ENCODE measurements around the gene PHF14. TPM values are rescaled to one million over a fixed set of nuclear protein-coding genes. Genes with fewer than 3 reads are reported as not detected.

PHF14 gene
- total RNA-seq, 2 experiments from 2014 or later: 28.6 to 31.5 TPM

- CTCF ChIA-PET: interaction anchor here (0.6 kb wide), 1 partner anchor 1843 kb away, joined by 3 read pairs; no protein-coding TSS in a partner anchor
- H3K4me1 Mint-ChIP-seq (ENCODE audit: low read depth): peaks cover 30% of the 10 kb centered on the region
- no peak for DNase-seq
Observed at GRCh38 chr7:10998996-10999757, 25.5 kb downstream of the PHF14 start.

DNA sequence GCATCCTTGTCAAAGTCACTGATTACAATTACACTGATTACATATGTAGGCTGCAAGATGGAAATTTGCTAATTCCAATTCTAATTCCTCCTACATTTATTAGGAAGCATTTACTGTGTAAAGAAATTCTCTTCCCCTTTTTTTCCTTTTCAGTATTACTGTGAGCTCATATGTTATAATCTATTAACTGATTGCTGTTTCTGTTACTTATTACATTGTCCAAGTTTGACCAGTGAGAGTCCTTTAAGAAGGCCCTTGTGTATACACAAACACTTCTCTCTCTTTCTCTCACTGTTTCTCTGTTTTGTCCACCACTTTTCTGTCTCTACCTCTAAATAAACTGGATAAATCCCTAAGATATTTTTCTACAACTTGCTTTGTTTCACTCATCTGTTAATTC is 31.5 kb downstream of the PHF14 start:
- H3K4me3 Mint-ChIP-seq: no peak overlapping the region
- no peak for DNase-seq
- intact Hi-C loops (cut with micrococcal nuclease): no loop called here
- peaks cover 22% of the 10 kb centered on the region for H3K4me1 Mint-ChIP-seq (ENCODE audit: low read depth)
- H3K9me3 Mint-ChIP-seq: no peaks in the 10 kb centered on the region
- no peaks in the 10 kb centered on the region for H3K27me3 Mint-ChIP-seq
- no peak overlapping the region for H3K27ac Mint-ChIP-seq
- H3K36me3 Mint-ChIP-seq: peaks cover 23% of the 10 kb centered on the region
- ChIA-PET CTCF (no interaction called here), POLR2A (no interaction called here)

More at GRCh38 chr7:10998996-10999757, 25.5 kb downstream of the PHF14 start:
- POLR2A ChIA-PET: no interaction called here
- intact Hi-C loops (cut with micrococcal nuclease): no loop called here
- Mint-ChIP-seq H3K36me3 (peaks cover 21% of the 10 kb centered on the region), H3K4me3 (no peak overlapping the region), H3K9me3 (peaks cover 5% of the 10 kb centered on the region), H3K27ac (peak overlapping the region; percentile 2), H3K27me3 (no peaks in the 10 kb centered on the region)

GRCh38 chr7:11006291-11006690 is 32.6 kb downstream of the PHF14 start:
- Mint-ChIP-seq H3K27ac (no peak overlapping the region), H3K4me1 (ENCODE audit: low read depth) (peaks cover 16% of the 10 kb centered on the region), H3K9me3 (no peaks in the 10 kb centered on the region), H3K36me3 (peaks cover 19% of the 10 kb centered on the region), H3K27me3 (no peaks in the 10 kb centered on the region), H3K4me3 (no peak overlapping the region)
- ChIA-PET CTCF (no interaction called here), POLR2A (no interaction called here)
- intact Hi-C loops (cut with micrococcal nuclease): no loop called here
- no peak for DNase-seq

GRCh38 chr7:11009631-11010030 is 36.0 kb downstream of the PHF14 start:
- ChIA-PET CTCF (interaction anchor here (1.1 kb wide), 1 partner anchor 202 kb away, joined by 3 read pairs; no protein-coding TSS in a partner anchor), POLR2A (no interaction called here)
- intact Hi-C loops (cut with micrococcal nuclease): no loop called here
- peaks cover 17% of the 10 kb centered on the region for H3K4me1 Mint-ChIP-seq (ENCODE audit: low read depth)
- H3K36me3 Mint-ChIP-seq: peaks cover 26% of the 10 kb centered on the region
- H3K9me3 Mint-ChIP-seq: no peaks in the 10 kb centered on the region
- H3K4me3 Mint-ChIP-seq: no peak overlapping the region
- no peak overlapping the region for H3K27ac Mint-ChIP-seq
- H3K27me3 Mint-ChIP-seq: no peaks in the 10 kb centered on the region
- no peak for DNase-seq

- H3K27me3 Mint-ChIP-seq: no peaks in the 10 kb centered on the region
- peaks cover 49% of the 10 kb centered on the region for H3K36me3 Mint-ChIP-seq
- no peak overlapping the region for H3K4me3 Mint-ChIP-seq
- DNase-seq: no peak
- POLR2A ChIA-PET: no interaction called here
- H3K27ac Mint-ChIP-seq: no peak overlapping the region
- H3K4me1 Mint-ChIP-seq (ENCODE audit: low read depth): peaks cover 4% of the 10 kb centered on the region
- CTCF ChIA-PET: no interaction called here
- intact Hi-C loops (cut with micrococcal nuclease): no loop called here
- no peaks in the 10 kb centered on the region for H3K9me3 Mint-ChIP-seq
Observed at GRCh38 chr7:11021468-11021867, 47.8 kb downstream of the PHF14 start.

- intact Hi-C loops (cut with micrococcal nuclease): no loop called here
- no peaks in the 10 kb centered on the region for H3K27me3 Mint-ChIP-seq
- H3K36me3 Mint-ChIP-seq: peaks cover 35% of the 10 kb centered on the region
- ChIA-PET CTCF (interaction anchor here (0.6 kb wide), 1 partner anchor 8 kb away, joined by 3 read pairs; no protein-coding TSS in a partner anchor), POLR2A (no interaction called here)
- no peak for DNase-seq
- no peak overlapping the region for H3K27ac Mint-ChIP-seq
- H3K4me1 Mint-ChIP-seq (ENCODE audit: low read depth): no peaks in the 10 kb centered on the region
- no peaks in the 10 kb centered on the region for H3K9me3 Mint-ChIP-seq
- H3K4me3 Mint-ChIP-seq: no peak overlapping the region
Observed at GRCh38 chr7:11026452-11027359, 53.0 kb downstream of the PHF14 start.

- H3K27ac Mint-ChIP-seq: no peak overlapping the region
- POLR2A ChIA-PET: no interaction called here
- no peaks in the 10 kb centered on the region for H3K4me1 Mint-ChIP-seq (ENCODE audit: low read depth)
- intact Hi-C loops (cut with micrococcal nuclease): no loop called here
- CTCF ChIA-PET: no interaction called here
- no peaks in the 10 kb centered on the region for H3K9me3 Mint-ChIP-seq
- no peaks in the 10 kb centered on the region for H3K27me3 Mint-ChIP-seq
- H3K4me3 Mint-ChIP-seq: no peak overlapping the region
- H3K36me3 Mint-ChIP-seq: peaks cover 21% of the 10 kb centered on the region
- DNase-seq: no peak
Observed at GRCh38 chr7:11035661-11036060, 62.0 kb downstream of the PHF14 start.

DNA sequence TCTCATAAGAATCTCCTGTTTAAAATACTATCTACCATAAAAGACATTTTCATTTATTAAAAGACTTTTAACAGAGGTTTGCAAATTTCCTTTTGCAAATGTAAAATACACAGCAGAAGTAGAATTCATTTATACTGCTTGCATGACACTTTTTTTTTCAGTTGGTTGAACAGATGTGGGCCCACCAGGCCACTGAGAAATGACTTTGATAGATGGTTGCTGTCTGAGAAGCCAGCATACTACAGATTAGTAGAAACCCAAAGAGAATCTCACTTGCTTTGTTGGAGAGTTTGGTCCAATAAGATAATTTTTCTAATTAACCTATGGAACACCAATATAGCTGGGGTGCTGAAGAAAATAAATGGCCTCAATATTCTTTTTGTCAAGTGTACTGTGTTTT is 66.3 kb downstream of the PHF14 start:
- Mint-ChIP-seq H3K9me3 (no peaks in the 10 kb centered on the region), H3K4me1 (ENCODE audit: low read depth) (no peaks in the 10 kb centered on the region), H3K4me3 (no peak overlapping the region), H3K27ac (no peak overlapping the region), H3K27me3 (no peaks in the 10 kb centered on the region), H3K36me3 (peaks cover 24% of the 10 kb centered on the region)
- ChIA-PET POLR2A (no interaction called here), CTCF (interaction anchor here (2.1 kb wide), 1 partner anchor 172 kb away, joined by 8 read pairs; no protein-coding TSS in a partner anchor)
- DNase-seq: no peak
- intact Hi-C loops (cut with micrococcal nuclease): no loop called here

- H3K4me1 Mint-ChIP-seq (ENCODE audit: low read depth): no peaks in the 10 kb centered on the region
- no peaks in the 10 kb centered on the region for H3K27me3 Mint-ChIP-seq
- POLR2A ChIA-PET: no interaction called here
- H3K36me3 Mint-ChIP-seq: peaks cover 18% of the 10 kb centered on the region
- CTCF ChIA-PET: no interaction called here
- H3K27ac Mint-ChIP-seq: no peak overlapping the region
- H3K9me3 Mint-ChIP-seq: no peaks in the 10 kb centered on the region
- no peak for DNase-seq
- no peak overlapping the region for H3K4me3 Mint-ChIP-seq
- intact Hi-C loops (cut with micrococcal nuclease): no loop called here
Observed at GRCh38 chr7:11054033-11054432, 80.4 kb downstream of the PHF14 start.

- no peaks in the 10 kb centered on the region for H3K9me3 Mint-ChIP-seq
- CTCF ChIA-PET: no interaction called here
Observed at GRCh38 chr7:11060893-11061292, 87.2 kb downstream of the PHF14 start.

DNA sequence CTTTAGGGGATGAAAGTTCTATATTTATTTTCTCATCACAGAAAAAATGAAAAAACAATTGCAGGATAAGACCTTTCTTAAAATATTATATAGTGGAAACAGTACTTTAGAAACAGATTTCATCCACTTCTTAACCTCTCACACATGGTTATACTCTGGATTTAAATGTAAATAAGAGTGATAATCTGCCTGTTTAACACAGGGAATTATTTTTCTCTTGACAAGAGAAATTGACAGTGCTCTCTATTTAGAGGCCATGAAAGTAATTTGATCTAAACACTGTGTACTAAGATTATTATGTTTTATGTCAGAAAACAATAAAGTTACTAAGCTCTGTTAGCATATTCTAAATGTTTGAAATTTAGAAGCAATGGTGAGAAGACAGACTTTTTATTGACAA is 88.4 kb downstream of the PHF14 start:
- no peaks in the 10 kb centered on the region for H3K9me3 Mint-ChIP-seq
- no peaks in the 10 kb centered on the region for H3K4me1 Mint-ChIP-seq (ENCODE audit: low read depth)
- H3K4me3 Mint-ChIP-seq: no peak overlapping the region
- H3K36me3 Mint-ChIP-seq: peaks cover 15% of the 10 kb centered on the region
- H3K27me3 Mint-ChIP-seq: no peaks in the 10 kb centered on the region
- H3K27ac Mint-ChIP-seq: no peak overlapping the region
- POLR2A ChIA-PET: interaction anchor here (0.5 kb wide), 1 partner anchor 13 kb away, joined by 4 read pairs; no protein-coding TSS in a partner anchor
- no peak for DNase-seq
- intact Hi-C loops (cut with micrococcal nuclease): no loop called here
- CTCF ChIA-PET: interaction anchor here (0.7 kb wide), 1 partner anchor 620 kb away, joined by 3 read pairs; no protein-coding TSS in a partner anchor

More at GRCh38 chr7:11060893-11061292, 87.2 kb downstream of the PHF14 start:
- peaks cover 15% of the 10 kb centered on the region for H3K36me3 Mint-ChIP-seq
- intact Hi-C loops (cut with micrococcal nuclease): no loop called here
- no peaks in the 10 kb centered on the region for H3K4me1 Mint-ChIP-seq (ENCODE audit: low read depth)
- no peak overlapping the region for H3K27ac Mint-ChIP-seq
- no peaks in the 10 kb centered on the region for H3K27me3 Mint-ChIP-seq
- POLR2A ChIA-PET: no interaction called here
- no peak overlapping the region for H3K4me3 Mint-ChIP-seq
- DNase-seq: no peak

DNA sequence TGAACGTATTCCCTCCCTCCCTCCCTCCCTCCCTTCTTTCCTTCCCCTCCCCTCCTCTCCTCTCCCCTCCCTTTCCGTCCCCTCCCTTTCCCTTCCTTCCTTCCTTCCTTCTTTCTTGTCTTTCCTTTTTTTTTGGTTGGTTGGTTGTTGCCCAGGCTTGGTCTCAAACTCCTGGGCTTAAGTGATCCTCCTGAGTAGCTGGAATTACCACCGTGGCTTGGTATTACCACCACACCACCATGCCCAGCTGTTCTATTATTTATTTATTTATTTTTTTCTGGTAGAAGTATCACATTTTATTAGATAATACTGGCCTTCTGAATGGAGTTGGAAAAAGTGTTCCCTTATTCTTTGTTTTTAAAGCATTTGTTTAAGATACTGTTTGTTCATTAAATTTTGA is 95.9 kb downstream of the PHF14 start:
- Mint-ChIP-seq H3K36me3 (peaks cover 15% of the 10 kb centered on the region), H3K4me1 (ENCODE audit: low read depth) (no peaks in the 10 kb centered on the region), H3K4me3 (no peak overlapping the region), H3K9me3 (no peaks in the 10 kb centered on the region), H3K27me3 (no peaks in the 10 kb centered on the region), H3K27ac (no peak overlapping the region)
- intact Hi-C loops (cut with micrococcal nuclease): no loop called here
- POLR2A ChIA-PET: no interaction called here
- no peak for DNase-seq
- CTCF ChIA-PET: no interaction called here
